Fibroblast of lung (primary cell): ENCODE results near the gene ERMP1.

ENCODE experiments used
- CTCF ChIP-seq, 2 donors: IDR thresholded peaks in 1 of 2; conservative IDR thresholded peaks in 1 of 2; 1 replicate in 1 of 2; 2 replicates in 1 of 2; pipeline ENCODE4 v1.5.1; 2011 to 2012; ENCODE audit warnings: low read length in 2 of 2, control low read depth in 1 of 2, inconsistent platforms in 1 of 2, low read depth in 1 of 2, mild to moderate bottlenecking in 1 of 2
- EZH2 ChIP-seq: IDR thresholded peaks from 2 replicates; pipeline ENCODE4 v1.5.1; 2012; ENCODE audit warnings: low read length, control low read depth, mild to moderate bottlenecking; ENCODE audit errors: missing control alignments

DNA sequence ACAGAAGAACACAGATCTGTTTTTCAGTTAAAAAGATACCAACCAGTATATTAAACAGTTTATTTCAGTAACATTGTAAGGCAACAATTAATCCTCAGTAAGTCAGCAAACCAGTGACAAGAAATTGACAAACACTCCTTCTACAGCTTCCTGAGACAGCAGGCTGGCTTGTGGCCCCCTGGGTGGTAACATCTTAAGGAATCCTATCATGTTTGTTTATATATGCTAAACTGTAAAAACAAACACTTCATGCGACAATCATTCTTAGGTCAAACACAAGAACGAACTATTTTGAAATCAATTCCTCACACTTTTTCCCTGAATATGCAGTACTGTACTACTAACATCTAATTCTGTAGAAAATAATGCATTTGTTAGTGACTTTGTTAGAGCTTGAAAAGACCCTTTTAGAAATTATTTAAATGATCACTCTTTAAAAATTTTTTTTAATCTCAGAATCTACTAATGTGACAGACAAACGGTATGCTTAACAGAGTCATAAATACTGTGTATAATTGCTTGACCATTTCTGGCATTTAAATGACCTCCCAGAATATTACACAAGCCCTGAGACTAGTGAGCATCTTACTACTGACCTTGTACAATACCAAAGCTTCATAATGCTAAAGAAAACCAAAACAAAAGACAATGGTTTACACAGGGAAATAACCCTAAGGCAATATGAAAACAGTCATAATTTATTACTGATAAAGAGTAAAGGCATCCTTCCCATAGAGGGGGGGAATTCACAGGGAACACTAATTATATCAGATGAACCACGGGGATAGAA is 48.2 kb downstream of the ERMP1 start:
- TF ChIP-seq CTCF (conservative IDR thresholded peaks at IDR 0.05 in 1 of 2, IDR thresholded peaks at IDR 0.05 in 1 of 2; ENCODE audit: low read depth in 1 of 2, low read length in 2 of 2) (no peak), EZH2 (no peak)
